H9 (cell line): ENCODE measurements around the gene KANSL1. TPM values are rescaled to one million over a fixed set of nuclear protein-coding genes. Genes with fewer than 3 reads are reported as not detected.
"Not testable (repeated sequence)": the region's sequence is repeated elsewhere in the genome, so short reads cannot be mapped to it uniquely, and the experiment has no call there.

Experiments used
- DNase-seq: peaks from one replicate; pipeline ENCODE4 v3.0.0-alpha.2; 2017
- H2AFZ ChIP-seq: one replicate; pipeline ENCODE4 v1.6.1; 2013; ENCODE audit warnings: mild to moderate bottlenecking, low read length, control low read depth, moderate library complexity
- H2AK5ac ChIP-seq: 2 replicates; pipeline ENCODE4 v1.6.1; 2013; ENCODE audit warnings: low read length, control low read depth, mixed read lengths; ENCODE audit not compliant: insufficient read length
- H2BK120ac ChIP-seq: one replicate; pipeline ENCODE4 v1.6.1; 2013; ENCODE audit warnings: low read depth, mild to moderate bottlenecking, low read length, control low read depth, inconsistent platforms; ENCODE audit not compliant: poor library complexity, severe bottlenecking
- H2BK12ac ChIP-seq: 2 replicates; pipeline ENCODE4 v1.6.1; 2013; ENCODE audit warnings: low read length, control low read depth, mixed read lengths, low read depth; ENCODE audit not compliant: insufficient read length
- H2BK15ac ChIP-seq: 2 replicates; pipeline ENCODE4 v1.6.1; 2013; ENCODE audit warnings: low read depth, low read length, control low read depth
- H2BK20ac ChIP-seq: one replicate; pipeline ENCODE4 v1.6.1; 2013; ENCODE audit warnings: low read depth, mild to moderate bottlenecking, low read length, control low read depth, inconsistent platforms; ENCODE audit not compliant: poor library complexity, severe bottlenecking
- H2BK5ac ChIP-seq: 2 replicates; pipeline ENCODE4 v1.6.1; 2013; ENCODE audit warnings: low read length, control low read depth, mixed read lengths; ENCODE audit not compliant: insufficient read length
- H3K14ac ChIP-seq: 2 replicates; pipeline ENCODE4 v1.6.1; 2013; ENCODE audit warnings: low read length, control low read depth; ENCODE audit not compliant: insufficient read depth
- H3K18ac ChIP-seq: 2 replicates; pipeline ENCODE4 v1.6.1; 2013; ENCODE audit warnings: low read depth, mild to moderate bottlenecking, mixed read lengths, low read length, control low read depth; ENCODE audit not compliant: insufficient read length
- H3K23ac ChIP-seq: 2 replicates; pipeline ENCODE4 v1.6.1; 2013; ENCODE audit warnings: low read length, control low read depth, mixed read lengths, low read depth; ENCODE audit not compliant: insufficient read length
- H3K23me2 ChIP-seq: 2 replicates; pipeline ENCODE4 v1.6.1; 2013; ENCODE audit warnings: low read depth, mild to moderate bottlenecking, mixed read lengths, low read length, control low read depth; ENCODE audit not compliant: insufficient read length, poor library complexity, severe bottlenecking
- H3K27ac ChIP-seq: 2 replicates; pipeline ENCODE4 v1.5.1; 2013; ENCODE audit warnings: low read length, control low read depth, mixed read lengths, low read depth; ENCODE audit not compliant: insufficient read length
- H3K27me3 ChIP-seq: 2 replicates; pipeline ENCODE4 v1.6.1; 2013; ENCODE audit warnings: low read length, control low read depth, inconsistent platforms; ENCODE audit not compliant: insufficient read depth
- H3K4ac ChIP-seq: 2 replicates; pipeline ENCODE4 v1.6.1; 2013; ENCODE audit warnings: low read depth, mild to moderate bottlenecking, control low read depth, inconsistent platforms, low read length, moderate library complexity
- H3K4me1 ChIP-seq: 2 replicates; pipeline ENCODE4 v1.6.1; 2013; ENCODE audit warnings: low read length, control low read depth, inconsistent platforms; ENCODE audit not compliant: insufficient read depth
- H3K4me2 ChIP-seq: 2 replicates; pipeline ENCODE4 v1.6.1; 2013; ENCODE audit warnings: low read length, control low read depth, mixed read lengths; ENCODE audit not compliant: insufficient read length, insufficient read depth
- H3K56ac ChIP-seq: 2 replicates; pipeline ENCODE4 v1.6.1; 2013; ENCODE audit warnings: low read depth, mild to moderate bottlenecking, mixed read lengths, low read length, control low read depth; ENCODE audit not compliant: insufficient read length
- H3K79me1 ChIP-seq: 2 replicates; pipeline ENCODE4 v1.6.1; 2013; ENCODE audit warnings: low read depth, mild to moderate bottlenecking, moderate library complexity, low read length, control low read depth, inconsistent platforms; ENCODE audit not compliant: insufficient read depth, poor library complexity, severe bottlenecking
- H3K79me2 ChIP-seq: 2 replicates; pipeline ENCODE4 v1.6.1; 2013; ENCODE audit warnings: low read length, control low read depth, inconsistent platforms; ENCODE audit not compliant: insufficient read depth
- H3K9ac ChIP-seq: 2 replicates; pipeline ENCODE4 v1.6.1; 2013; ENCODE audit warnings: low read length, control low read depth, mixed read lengths; ENCODE audit not compliant: insufficient read length; ENCODE audit errors: extremely low read depth
- H3K9me3 ChIP-seq: one replicate; pipeline ENCODE4 v1.6.1; 2013; ENCODE audit warnings: low read depth, low read length, inconsistent platforms; ENCODE audit not compliant: control insufficient read depth
- H3T11ph ChIP-seq: one replicate; pipeline ENCODE4 v1.6.1; 2013; ENCODE audit warnings: mild to moderate bottlenecking, low read length, control low read depth, inconsistent platforms
- H4K20me1 ChIP-seq: one replicate; pipeline ENCODE4 v1.6.1; 2013; ENCODE audit not compliant: control insufficient read depth, insufficient read length, insufficient read depth
- H4K5ac ChIP-seq: 2 replicates; pipeline ENCODE4 v1.6.1; 2013; ENCODE audit warnings: low read depth, mild to moderate bottlenecking, mixed read lengths, low read length, control low read depth; ENCODE audit not compliant: insufficient read length
- H4K8ac ChIP-seq: replicated peaks from 2 replicates; pipeline ENCODE4 v1.6.1; 2013; ENCODE audit warnings: low read length, control low read depth, mixed read lengths, low read depth; ENCODE audit not compliant: insufficient read length
- H4K91ac ChIP-seq: 2 replicates; pipeline ENCODE4 v1.6.1; 2013; ENCODE audit warnings: low read depth, mild to moderate bottlenecking, moderate library complexity, mixed read lengths, low read length, control low read depth; ENCODE audit not compliant: insufficient read length
- H3K27ac Mint-ChIP-seq, 3 experiments: 2 replicates in 2 of 3; 3 replicates in 1 of 3; pipeline ENCODE4 v1.8.0; 2020 to 2021; ENCODE audit warnings: mixed read lengths in 3 of 3, mild to moderate bottlenecking in 1 of 3, moderate library complexity in 1 of 3
- H3K27me3 Mint-ChIP-seq: 2 replicates; pipeline ENCODE4 v1.8.0; 2021; ENCODE audit warnings: low read depth, mild to moderate bottlenecking, moderate library complexity, mixed read lengths
- H3K36me3 Mint-ChIP-seq, 3 experiments: 2 replicates in 2 of 3; 3 replicates in 1 of 3; pipeline ENCODE4 v1.8.0; 2020 to 2021; ENCODE audit warnings: low read depth in 3 of 3, mixed read lengths in 3 of 3; ENCODE audit not compliant: insufficient read depth in 1 of 3
- H3K4me1 Mint-ChIP-seq, 2 experiments: 2 replicates each; pipeline ENCODE4 v1.8.0; 2020; ENCODE audit warnings: mixed read lengths in 2 of 2
- H3K4me3 Mint-ChIP-seq, 2 experiments: 2 replicates in 1 of 2; 3 replicates in 1 of 2; pipeline ENCODE4 v1.8.0; 2020 to 2021; ENCODE audit warnings: mild to moderate bottlenecking in 2 of 2, mixed read lengths in 2 of 2, moderate library complexity in 1 of 2
- H3K9me3 Mint-ChIP-seq, 2 experiments: 2 replicates in 1 of 2; 3 replicates in 1 of 2; pipeline ENCODE4 v1.8.0; 2020; ENCODE audit warnings: mild to moderate bottlenecking in 2 of 2, mixed read lengths in 2 of 2, moderate library complexity in 1 of 2
- CTCF ChIP-seq: fragments of 200-600 bp; sonication (generic); conservative IDR thresholded peaks from 3 replicates; pipeline ENCODE4 v1.8.0; 2021; ENCODE audit warnings: antibody characterized with exemption, mild to moderate bottlenecking
- WGBS: extraction: QIAGEN DNeasy Blood & Tissue Kit; methylation state at CpG from one replicate; pipeline ENCODE4 v1.1.7; 2013; ENCODE audit warnings: missing lambda C conversion rate, low lambda C conversion rate, mixed read lengths; ENCODE audit not compliant: insufficient read length; ENCODE audit errors: extremely low coverage; 5-methylcytosine and 5-hydroxymethylcytosine counted together
- long read RNA-seq: library from polyadenylated mRNA; unstranded; transcript quantifications from one replicate; pipeline ENCODE4 v2.0.0, GENCODE V29; 2020
- total RNA-seq: library from RNA; stranded (reverse); gene quantifications from 2 replicates; pipeline ENCODE4 v1.2.1, GENCODE V29; 2021

The KANSL1 gene, protein sequence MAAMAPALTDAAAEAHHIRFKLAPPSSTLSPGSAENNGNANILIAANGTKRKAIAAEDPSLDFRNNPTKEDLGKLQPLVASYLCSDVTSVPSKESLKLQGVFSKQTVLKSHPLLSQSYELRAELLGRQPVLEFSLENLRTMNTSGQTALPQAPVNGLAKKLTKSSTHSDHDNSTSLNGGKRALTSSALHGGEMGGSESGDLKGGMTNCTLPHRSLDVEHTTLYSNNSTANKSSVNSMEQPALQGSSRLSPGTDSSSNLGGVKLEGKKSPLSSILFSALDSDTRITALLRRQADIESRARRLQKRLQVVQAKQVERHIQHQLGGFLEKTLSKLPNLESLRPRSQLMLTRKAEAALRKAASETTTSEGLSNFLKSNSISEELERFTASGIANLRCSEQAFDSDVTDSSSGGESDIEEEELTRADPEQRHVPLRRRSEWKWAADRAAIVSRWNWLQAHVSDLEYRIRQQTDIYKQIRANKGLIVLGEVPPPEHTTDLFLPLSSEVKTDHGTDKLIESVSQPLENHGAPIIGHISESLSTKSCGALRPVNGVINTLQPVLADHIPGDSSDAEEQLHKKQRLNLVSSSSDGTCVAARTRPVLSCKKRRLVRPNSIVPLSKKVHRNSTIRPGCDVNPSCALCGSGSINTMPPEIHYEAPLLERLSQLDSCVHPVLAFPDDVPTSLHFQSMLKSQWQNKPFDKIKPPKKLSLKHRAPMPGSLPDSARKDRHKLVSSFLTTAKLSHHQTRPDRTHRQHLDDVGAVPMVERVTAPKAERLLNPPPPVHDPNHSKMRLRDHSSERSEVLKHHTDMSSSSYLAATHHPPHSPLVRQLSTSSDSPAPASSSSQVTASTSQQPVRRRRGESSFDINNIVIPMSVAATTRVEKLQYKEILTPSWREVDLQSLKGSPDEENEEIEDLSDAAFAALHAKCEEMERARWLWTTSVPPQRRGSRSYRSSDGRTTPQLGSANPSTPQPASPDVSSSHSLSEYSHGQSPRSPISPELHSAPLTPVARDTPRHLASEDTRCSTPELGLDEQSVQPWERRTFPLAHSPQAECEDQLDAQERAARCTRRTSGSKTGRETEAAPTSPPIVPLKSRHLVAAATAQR (N-terminal part only)
- total RNA-seq = 110 and 114 TPM in 2 replicates
- long read RNA-seq, partial matches to known transcripts = 10 of 38 reads
- long read RNA-seq, other reads (novel, unspliced or antisense) = 24 of 38 reads

- H3K4ac ChIP-seq = peak within 1 kb of the TSS; percentile 67; the same call in 1 of the 2 replicates
- Mint-ChIP-seq H3K4me1 (peaks cover 32 to 39% of the 10 kb centered on the region in 2 experiments), H3K36me3 (peaks cover 13 to 20% (median 19%) of the 10 kb centered on the region in 3 experiments), H3K4me3 (peak within 1 kb of the TSS; percentile 91 to 97), H3K27ac (peak within 1 kb of the TSS; percentile 99 to 100 (median 99)), H3K27me3 (no peaks in the 10 kb centered on the region), H3K9me3 (peaks cover 9 to 11% of the 10 kb centered on the region in 2 experiments)
- peaks cover 2% of the 10 kb centered on the region for H4K20me1 ChIP-seq
- H3K14ac ChIP-seq = peak within 1 kb of the TSS; percentile 97
- no peaks in the 10 kb centered on the region for H3K27me3 ChIP-seq
- peak; percentile 53; the same call in 1 of the 3 replicates for TF ChIP-seq CTCF
- H3K23me2 ChIP-seq = peaks cover 3% of the 10 kb centered on the region
- H3K4me1 ChIP-seq = no peaks in the 10 kb centered on the region; the same call in 1 of the 2 replicates
- peak within 1 kb of the TSS; percentile 87 for H2BK120ac ChIP-seq
- no peak within 1 kb of the TSS for H4K91ac ChIP-seq
- H3K18ac ChIP-seq = peak within 1 kb of the TSS; percentile 83
- H4K5ac ChIP-seq = peak within 1 kb of the TSS; percentile 17
- no peaks in the 10 kb centered on the region for H3K9me3 ChIP-seq
- no CpG with 5 or more reads among the region's 72 CpGs for WGBS
- no peak within 1 kb of the TSS for H2BK15ac ChIP-seq
- H3K4me2 ChIP-seq = peak within 1 kb of the TSS; percentile 77
- H4K8ac ChIP-seq = no peak within 1 kb of the TSS
- no peak within 1 kb of the TSS for H3K23ac ChIP-seq
- peaks cover 43% of the 10 kb centered on the region for H3K79me2 ChIP-seq
- H2AFZ ChIP-seq = no peak within 1 kb of the TSS
- no peak within 1 kb of the TSS for H2BK12ac ChIP-seq
- H2AK5ac ChIP-seq = no peak within 1 kb of the TSS
- no peaks in the 10 kb centered on the region for H3K79me1 ChIP-seq
- no peak within 1 kb of the TSS for H3K56ac ChIP-seq
- peak within 1 kb of the TSS; percentile 33 for H2BK5ac ChIP-seq
- H3K27ac ChIP-seq = peak within 1 kb of the TSS; percentile 84
- DNase-seq = peak; percentile 95
- H2BK20ac ChIP-seq = no peak within 1 kb of the TSS
- H3T11ph ChIP-seq = no peak within 1 kb of the TSS
- H3K9ac ChIP-seq = peak within 1 kb of the TSS; percentile 93
Measured at GRCh38 chr17:46193151-46193625, at the start of gene KANSL1. KANSL1 (minus strand) TSS chr17:46193429; CDS start chr17:46172143, 21,286 bp downstream.

DNA sequence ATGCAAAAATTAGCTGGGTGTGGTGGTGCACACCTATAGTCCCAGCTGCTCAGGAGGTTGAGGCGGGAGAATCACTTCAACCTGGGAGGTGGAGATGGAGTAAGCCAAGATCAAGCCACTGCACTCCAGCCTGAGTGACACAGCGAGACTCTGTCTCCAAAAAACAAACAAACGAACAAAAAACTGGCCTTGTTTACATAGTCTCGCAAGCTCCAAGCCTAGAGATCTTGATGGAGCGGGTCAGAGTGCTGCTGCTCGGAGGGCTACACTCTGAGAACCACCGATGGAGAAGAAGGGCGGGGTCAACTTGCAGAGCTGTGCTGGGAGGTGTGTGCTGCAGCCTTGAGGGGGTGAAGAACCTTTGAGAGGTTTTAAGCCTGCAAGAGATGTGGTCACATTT lies 38.1 kb upstream of the KANSL1 start:
- H3K4me1 ChIP-seq, H3K14ac ChIP-seq, H2BK12ac ChIP-seq, H3K9me3 Mint-ChIP-seq, H3K9me3 ChIP-seq, H4K91ac ChIP-seq, H2BK5ac ChIP-seq, H3K4me2 ChIP-seq, H3K79me1 ChIP-seq, H3K79me2 ChIP-seq, H2AFZ ChIP-seq, H3K4me3 Mint-ChIP-seq, H3K4ac ChIP-seq, H3K9ac ChIP-seq, H3K56ac ChIP-seq, H3K18ac ChIP-seq, DNase-seq, H3K27ac ChIP-seq, H4K8ac ChIP-seq, H3T11ph ChIP-seq, H3K23me2 ChIP-seq, H4K20me1 ChIP-seq, H2BK120ac ChIP-seq, H3K4me1 Mint-ChIP-seq, H3K36me3 Mint-ChIP-seq, H2BK15ac ChIP-seq, H4K5ac ChIP-seq, H3K23ac ChIP-seq, H2BK20ac ChIP-seq, H3K27ac Mint-ChIP-seq, H3K27me3 ChIP-seq, H3K27me3 Mint-ChIP-seq, H2AK5ac ChIP-seq: not testable (repeated sequence)
- WGBS = no CpG with 5 or more reads among the region's 8 CpGs
